HG02885 (cell line): ENCODE measurements around the gene PADI1.

Source experiments
- ATAC-seq: cut with Tn5 transposase; IDR thresholded peaks from one replicate; pipeline ENCODE4 v1.9.1; 2021; ENCODE audit warnings: mild to moderate bottlenecking; ENCODE audit not compliant: unreplicated experiment, poor library complexity

Gene PADI1

DNA sequence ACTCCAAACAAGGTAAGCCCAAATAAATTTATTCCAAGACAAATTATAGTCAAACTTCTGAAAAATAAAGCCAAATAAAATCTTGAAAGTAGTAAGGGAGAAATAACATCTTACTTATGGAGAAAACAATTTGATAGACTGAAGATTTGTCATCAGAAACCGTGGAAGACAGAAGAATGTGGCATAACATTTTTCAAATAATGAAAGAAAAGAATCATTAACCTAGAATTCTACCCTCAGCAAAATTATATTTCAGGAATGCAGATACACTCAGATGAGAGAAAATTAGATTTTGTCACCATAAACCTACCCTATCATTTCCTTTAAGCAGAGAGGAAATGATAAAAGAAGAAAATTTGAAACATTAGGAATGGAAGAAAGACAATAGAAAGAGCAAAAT lies 27.3 kb upstream of the PADI1 start:
- no peak for ATAC-seq

DNA sequence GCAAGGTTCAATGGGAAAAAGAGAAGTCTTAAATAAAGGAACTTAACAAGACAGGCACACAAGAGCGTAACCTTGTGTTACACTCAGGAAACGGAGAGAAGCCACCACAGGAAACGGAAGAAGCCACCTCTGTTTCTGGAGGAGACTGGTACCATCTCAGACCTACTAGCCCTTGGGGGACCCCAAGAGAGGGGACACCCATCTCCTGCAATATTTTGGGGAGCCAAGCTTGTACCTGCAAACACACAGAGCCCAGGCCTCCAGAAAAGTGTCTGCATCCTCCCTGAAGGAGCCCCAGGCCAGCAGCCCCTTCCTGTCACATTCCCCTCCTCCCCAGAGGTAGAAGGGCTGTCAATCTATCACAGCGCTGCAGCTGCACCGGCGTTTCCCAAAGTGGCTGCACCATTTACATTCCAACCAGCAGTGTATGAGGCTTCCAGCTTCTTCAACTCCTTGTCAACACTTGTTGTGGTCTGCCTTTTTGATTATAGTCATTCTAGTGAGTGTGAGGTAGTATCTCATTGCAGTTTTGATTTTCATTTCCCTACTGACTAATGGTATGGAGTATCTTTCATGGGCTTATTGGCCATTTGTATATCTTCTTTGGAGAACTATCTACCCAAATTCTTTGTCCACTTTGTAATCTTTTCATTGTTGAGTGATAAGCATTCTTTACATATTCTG lies 23.0 kb upstream of the PADI1 start:
- no peak for ATAC-seq

DNA sequence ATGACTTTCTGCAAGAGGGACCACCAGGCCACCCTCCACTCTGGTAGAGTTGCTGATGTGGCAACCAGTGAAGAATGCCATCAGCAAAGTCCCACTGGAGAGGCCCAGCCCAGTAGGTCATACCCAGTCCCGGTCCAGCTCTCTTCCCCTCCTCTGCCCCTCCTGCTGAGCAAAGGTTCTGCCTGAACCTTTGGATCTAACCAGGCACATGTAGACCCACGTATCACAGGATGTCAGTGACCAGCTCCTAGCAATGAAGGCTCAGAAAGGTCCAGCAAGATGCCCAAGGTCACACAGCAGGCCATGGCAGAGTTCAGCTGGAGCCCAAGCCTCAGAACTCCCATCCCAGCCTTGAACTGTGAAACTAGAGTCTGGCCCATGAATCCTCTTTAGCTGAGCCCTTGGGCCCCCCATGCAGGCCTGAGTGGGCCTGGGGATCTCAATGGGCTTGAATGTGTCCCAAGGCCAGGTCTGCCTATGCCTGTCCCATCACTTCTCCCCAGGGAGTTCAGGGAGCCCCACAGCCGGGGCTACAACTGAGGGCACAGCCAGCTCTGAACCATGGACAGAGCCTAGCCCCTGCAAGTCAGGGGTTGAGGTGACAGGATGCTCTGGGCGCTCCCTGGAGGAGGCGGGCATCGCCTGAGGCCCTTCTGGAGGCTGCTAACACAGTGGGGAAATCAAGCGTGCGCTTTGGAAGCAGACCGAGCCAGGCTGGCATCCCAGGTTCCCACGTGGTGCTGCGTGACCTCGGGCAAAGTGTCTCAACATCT lies 21.4 kb upstream of the PADI1 start:
- ATAC-seq: no peak

DNA sequence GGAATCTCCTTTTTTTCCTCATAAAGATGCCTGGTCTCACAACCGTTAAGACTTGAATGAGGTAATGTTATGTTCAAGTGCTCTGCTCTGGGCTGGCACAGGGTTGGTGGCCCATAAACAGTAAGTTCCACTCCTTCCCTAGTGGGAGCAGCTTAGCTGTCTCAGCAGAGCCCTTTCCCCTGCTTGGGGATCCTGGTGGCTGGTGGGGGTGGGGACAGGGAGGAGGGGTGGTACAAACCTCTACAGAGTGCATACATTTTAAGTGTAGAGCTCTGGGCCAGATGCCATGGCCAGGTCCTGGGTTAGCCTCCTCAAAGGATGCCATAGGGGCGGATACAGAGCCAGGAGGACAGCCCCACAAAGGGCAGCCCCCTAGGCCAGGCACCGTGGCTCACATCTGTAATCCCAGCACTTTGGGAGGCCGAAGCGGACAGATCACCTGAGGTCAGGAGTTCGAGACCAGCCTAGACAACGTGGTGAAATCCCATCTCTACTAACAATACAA lies 20.7 kb upstream of the PADI1 start:
- no peak for ATAC-seq

DNA sequence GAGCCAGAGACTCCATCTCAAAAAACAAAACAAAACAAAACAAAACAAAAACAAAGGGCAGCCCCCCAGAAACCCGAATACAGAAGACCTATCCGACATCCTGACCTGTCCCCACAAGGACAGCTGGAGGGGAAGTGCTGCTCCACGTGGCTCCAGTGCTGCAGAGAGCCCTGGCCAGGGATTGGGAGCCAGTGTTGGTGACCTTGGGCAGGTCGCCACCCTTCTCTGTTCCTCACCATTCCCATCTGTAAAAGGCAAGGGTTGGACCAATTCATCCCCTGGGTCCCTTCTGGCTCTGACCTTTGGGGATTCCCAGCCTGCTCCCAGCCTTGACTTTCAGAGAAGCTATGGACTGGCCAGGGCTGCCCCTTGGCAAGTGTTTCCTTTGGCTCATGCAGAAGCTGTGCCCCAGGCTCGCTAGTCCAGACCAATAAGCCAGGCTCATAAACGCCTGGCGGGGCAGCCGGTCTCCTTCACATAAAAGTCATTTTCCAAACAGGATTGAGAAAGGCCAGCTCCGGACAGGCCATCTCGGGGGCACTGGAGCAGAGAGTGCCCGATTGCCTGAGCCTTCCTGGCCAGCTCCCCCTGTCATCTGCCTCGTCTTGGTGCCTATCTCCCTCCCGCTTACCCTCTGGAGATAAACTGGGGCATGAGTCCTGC lies 20.0 kb upstream of the PADI1 start:
- no peak for ATAC-seq

DNA sequence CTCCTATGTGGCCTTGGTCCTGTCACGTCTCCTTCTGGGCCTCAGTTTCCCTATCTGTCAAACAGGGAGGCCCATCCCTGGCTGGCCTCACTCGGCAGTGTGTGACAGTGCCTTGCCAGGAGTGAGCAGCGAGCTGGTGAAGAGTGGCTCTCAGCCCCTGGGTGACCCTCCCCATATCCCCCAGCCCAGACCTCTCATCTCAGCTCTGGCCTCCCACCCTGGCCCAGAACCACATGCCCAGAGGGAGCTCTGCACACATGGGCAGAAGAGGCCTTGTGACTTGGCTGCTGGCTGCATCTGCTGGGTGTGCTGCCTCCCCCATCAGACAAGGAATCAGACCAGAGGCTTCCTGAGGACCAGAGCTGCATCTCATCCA lies 19.5 kb upstream of the PADI1 start:
- ATAC-seq: no peak

DNA sequence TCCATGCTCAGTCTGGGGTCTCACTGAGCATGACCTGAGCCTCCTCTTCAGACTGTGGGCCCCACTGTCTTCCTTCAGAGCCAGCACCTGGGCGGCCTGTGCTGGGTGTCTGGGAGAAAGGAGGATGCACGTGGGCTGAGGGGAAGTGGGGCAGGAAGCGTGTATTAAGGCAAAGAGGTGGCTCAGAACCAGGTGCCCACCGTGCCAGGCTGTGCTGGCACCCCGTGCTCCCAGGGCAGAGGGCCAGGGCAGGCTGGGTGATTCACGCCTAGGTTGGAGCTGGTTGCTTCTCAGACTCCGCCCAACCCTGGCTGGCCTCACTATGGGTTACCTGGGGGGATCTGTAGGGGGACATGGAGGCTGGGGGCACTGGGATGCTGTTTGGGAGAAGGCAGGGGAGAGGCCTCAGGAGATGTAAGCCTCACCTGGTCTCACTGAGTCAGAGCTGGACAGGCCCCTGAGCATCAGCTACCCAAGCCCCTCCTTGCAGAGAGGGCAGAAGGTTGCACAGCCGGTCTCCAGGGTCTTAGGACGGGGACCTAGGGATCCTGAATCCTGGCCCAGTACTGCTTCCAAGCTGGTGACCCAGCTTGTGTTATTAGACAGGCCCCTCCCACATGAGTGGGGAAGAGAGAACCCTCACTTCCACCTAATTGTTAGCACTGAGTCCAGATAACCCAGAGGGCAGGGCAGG lies 18.6 kb upstream of the PADI1 start:
- no peak for ATAC-seq

DNA sequence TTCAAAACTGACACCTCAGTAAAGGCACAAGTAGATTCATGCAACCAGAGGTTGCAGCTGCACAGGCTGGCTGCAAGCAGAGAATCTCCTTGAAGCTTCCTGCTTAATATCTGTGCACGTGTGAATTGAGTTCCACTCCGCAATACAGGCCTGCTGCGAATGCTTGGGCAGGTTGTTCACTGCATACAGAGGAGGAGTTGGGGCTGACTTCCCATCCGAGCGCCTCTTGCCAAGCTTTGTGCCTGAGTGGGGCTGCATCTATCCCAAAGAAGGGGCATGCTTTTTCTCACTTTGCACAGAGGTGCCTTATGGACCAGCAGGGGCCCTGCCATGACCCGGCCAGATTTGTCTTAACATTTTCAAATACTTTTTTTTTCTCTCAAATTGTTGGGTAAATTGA lies 17.9 kb upstream of the PADI1 start:
- ATAC-seq: no peak

DNA sequence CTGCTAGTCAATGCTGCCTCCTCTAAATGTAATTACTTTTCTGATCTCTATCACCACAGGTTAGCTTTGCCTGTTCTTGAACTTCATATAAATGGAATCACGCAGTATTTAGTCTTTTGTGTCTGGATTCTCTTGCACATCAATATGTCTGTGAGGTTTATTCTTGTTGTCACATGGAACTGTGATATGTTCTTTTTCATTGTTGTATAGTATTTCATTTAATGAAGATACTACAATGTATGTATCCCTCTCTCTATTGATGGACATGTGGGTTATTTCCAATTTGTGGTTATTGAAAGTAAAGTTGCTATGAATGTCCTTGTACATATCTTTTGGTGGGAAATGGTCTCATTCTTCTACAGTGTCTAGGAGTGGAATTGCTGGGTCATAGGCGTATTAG lies 16.7 kb upstream of the PADI1 start:
- no peak for ATAC-seq

DNA sequence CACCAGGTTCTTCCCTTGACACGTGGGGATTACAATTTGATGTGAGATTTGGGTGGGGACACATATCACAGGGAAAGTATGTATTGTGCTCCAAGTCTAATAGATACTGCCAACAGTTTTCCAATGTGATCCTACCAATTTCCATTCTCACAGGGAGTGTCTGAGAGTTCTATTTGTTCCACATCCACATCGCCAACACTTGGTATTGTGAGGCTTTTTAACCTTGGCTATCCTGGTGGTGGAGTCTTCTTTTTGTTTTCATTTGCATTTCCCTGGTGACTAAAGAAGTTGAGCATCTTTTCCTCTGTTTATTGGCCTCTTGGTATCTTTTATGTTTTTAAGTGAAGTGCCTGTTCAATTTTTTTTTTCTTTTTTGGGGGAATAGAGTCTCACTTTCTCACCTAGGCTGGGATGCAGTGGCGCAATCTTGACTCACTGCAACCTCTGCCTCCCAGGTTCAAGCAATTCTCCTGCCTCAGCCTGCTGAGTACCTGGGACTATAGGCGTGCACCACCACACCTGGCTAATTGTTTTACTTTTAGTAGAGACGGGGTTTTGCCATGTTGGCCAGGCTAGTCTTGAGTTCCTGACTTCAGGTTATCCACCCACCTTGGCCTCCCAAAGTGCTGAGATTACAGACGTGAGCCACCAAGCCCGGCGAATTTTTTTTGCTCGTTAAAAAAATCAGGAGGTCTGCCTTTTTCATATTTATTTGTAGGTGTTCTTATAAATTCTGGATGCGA lies 15.9 kb upstream of the PADI1 start:
- no peak for ATAC-seq

DNA sequence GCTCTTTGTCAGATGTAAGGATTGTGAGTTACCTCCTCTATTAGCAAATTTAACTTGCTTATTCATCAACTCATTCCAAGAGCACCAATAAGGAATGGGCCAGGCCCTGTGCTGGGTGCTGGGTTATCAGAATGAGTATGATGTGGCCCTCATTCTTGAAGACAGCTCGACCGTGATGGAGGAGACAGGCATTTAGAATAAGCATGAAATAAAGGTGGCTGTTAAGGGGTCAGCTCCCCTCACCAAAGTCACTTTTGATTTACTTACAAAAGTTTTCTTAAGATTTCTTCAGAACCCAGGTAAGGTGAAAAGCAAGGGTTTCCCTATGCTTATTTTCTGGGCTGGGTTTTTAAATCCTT lies 15.3 kb upstream of the PADI1 start:
- no peak for ATAC-seq

DNA sequence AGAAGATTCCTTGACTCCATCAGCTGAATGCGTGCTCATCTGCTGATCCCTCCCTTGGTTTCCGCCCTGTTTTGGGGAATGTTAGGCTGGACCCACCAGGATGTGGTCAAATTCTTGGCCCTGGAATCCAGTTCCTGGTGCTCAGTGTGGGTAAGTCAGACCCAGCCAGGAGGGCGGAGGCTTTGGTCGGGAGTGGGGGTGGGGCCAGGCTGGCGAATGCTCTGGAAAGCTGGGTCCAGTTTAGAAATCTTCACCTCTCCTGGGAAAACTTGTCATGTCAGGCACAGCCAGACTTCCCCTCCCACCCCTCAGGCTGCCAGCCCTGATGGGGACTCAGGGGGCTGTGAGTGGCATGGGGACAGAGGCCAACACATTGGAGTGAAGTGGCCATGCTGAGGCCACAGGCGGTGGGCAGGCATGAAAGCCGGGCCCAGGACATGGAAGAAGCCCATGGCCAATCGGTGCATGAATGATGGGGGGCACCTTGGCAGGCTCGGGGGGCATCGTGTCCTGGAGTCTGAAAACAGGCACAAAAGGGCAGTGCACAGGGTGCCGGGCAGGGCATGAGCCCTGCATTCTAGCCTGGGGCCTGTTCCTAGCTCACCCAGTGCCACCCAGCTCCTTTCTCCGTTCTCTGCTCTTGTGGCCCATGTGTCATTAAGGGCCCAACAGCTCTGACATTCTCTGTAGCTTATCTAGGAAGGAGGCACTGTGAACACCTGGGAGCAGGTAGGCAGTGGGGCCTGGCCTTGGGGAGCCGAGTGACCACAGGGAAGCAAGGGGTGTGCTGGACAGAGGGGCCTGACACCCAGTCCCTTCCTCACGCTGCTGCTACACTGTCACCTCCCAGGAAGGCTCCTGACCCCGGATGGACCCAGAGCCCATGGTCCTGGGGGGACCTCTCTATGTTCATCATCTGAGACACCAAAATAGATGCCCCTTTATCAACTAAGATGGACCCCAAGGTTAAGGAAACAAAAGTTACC lies 14.6 kb upstream of the PADI1 start:
- ATAC-seq: no peak

DNA sequence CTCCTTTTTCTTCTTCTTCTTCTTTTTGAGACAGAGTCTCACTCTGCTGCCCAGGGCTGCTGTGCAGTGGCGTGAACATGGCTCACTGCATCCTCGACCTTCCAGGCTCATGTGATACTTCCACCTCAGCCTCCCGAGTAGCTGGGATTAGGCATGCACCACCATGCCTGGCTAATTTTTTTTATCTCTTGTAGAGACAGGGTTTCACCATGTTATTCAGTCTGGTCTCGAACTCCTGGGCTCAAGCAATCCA lies 13.0 kb upstream of the PADI1 start:
- no peak for ATAC-seq

DNA sequence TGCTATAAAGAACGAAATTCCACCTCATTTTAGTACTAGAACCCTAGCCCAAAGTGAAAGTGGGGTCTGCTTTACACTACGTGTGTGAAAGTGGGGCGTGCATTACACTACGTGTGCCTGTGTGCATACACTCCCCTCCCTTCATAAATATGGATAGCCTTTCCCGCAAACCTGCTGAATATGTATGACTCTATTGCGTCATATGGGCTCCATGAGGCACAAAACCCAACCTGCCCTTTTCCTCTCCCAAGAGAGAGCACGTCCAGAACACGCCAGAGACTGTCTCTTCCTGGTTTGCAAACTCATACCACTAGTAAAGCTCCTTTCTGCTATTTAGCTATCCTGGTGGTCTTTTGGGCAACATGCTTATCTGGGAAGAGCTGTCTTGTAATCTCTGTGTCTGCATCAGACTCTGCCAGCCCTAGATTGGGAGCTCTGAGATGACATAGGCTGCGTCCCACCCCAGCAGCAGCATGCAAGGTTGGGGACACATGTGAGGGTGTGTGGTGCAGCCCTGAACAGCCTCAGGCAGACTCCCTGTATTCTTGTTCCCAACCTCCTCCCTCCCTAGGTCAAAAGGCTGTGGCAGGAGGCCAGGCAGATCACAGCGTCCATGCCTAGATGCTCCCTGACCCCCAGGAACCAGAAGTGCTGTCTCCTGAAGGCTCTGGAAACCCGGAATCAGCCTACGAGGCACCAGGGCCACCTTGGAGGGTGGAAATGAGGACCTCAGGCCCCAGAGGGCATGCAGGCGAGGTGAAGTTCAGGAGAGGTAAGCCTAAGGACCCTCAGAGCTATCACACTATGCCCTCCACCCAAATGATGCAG lies 12.3 kb upstream of the PADI1 start:
- ATAC-seq: no peak

DNA sequence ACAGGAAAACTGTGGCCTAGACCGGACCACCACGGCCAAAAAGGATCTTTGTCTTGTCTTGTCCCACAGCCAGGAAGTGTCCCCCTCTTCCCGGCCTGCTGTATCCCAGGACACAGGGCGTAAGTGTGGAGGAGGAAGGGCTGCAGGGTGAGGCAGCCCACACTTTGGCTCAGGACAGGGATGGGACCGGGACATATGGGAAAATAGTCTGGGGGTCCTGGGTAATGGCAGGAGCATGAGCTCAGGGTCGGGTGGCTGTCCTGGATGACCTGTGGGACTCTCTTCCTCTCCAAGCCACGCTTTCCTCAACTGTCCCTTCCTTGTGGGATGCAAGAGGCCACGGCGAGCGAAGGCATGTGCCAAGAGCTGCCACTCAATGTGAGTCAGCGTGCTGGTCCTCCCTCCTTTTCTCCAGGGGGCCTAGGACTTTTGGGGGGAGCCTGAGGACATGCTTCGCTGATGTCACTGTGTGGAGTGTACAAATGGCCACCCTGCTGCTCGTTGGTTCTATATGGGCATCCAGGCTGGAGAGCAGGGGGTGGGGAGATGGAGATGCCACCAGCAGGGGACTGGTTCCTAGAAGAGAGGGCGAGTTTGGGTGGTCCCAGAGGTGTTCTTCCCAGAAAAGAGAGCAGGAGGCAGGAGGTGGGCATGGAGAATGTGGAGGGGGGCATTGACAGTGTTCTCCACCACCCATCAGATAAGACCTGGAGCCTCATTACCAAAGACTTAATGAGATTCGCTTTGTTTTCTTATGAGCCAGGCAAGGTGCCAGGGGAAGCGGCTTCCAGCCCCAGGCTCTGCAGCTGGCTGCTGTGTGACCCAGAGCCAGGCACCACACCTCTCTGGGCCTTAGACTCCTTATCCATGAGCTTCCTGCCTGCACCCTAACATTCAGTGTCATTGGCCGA lies 11.5 kb upstream of the PADI1 start:
- ATAC-seq: no peak

DNA sequence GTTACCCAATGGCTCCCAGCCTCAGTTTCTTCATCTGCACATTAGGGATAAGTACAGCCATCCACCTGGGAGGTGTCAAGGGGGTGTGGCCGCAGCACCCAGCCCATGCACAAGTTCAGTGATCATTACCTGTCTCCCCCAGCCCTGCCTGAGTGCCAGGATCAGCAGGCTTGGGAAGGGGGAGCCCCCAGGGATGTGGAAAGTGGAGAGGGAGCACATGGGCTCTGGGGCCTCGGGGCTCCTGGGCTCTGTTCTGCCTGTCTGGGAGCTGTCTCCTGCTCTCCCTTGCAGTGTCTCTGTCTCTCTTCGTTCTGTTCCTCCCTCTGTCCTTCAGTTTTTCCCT lies 10.8 kb upstream of the PADI1 start:
- ATAC-seq: no peak

DNA sequence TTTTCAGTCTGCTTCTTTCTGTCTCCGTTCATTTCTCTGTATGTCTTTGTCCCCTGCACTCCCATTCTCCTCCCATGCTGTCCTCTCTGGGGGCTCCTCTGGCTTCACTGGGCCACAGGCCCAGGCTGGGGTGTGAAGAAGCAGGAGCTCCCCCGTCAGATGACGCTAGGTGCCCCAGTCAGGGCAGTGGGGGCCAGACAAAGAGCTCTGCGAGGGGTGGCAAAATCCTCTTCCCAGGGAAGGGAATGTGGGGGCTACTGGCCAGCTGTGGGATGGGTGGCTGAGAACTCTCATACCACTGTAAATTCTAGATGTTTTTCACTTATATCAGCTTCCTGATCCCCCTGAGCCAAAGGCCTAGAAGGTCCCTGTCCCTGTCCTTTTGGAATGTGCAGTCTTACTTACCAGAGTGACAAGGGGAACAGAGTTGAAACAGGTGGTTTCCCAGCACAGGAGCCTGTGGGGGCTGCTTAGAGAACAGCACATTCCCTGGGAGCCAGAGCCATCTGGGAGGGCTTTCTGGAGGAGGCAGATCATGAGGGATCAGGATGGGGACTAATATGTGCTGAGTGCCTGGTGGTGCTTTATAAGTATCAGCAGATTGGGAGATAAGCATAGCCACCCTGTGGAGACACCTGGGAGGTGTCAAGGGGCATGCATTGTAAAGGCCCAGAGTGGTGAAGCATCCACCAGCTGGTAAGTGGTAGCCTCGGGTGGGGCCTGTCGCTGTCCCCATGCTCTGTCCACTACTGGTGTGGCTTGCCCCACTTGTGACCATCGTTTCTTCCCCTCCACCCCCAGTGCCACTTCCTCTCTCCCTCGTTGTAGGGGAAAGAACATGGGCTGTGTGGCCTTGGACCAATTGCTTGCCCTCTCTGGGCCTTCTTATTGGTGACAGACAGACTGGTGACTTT lies 10.1 kb upstream of the PADI1 start:
- ATAC-seq: no peak
